T-helper 1 cell treated with Interleukin-12 subunit alpha and Interleukin-12 subunit beta and Interleukin-4 antibody, amounts not matched to agents 30 μg/mL and 1 μg/mL, for 36 hours (primary cell): Measurements from ENCODE around the gene KTN1.

Experiments used
- H3K27ac Mint-ChIP-seq: one replicate; pipeline ENCODE4 v1.8.0; 2021; ENCODE audit warnings: mild to moderate bottlenecking, mixed read lengths
- H3K27me3 Mint-ChIP-seq: one replicate; pipeline ENCODE4 v1.8.0; 2021; ENCODE audit warnings: low read depth, mixed read lengths
- H3K36me3 Mint-ChIP-seq: one replicate; pipeline ENCODE4 v1.8.0; 2021; ENCODE audit warnings: low read depth, mixed read lengths
- H3K4me1 Mint-ChIP-seq: one replicate; pipeline ENCODE4 v1.8.0; 2021; ENCODE audit warnings: low read depth, mixed read lengths
- H3K4me3 Mint-ChIP-seq: one replicate; pipeline ENCODE4 v1.8.0; 2021; ENCODE audit warnings: mild to moderate bottlenecking, moderate library complexity, mixed read lengths
- H3K9me3 Mint-ChIP-seq: one replicate; pipeline ENCODE4 v1.8.0; 2021; ENCODE audit warnings: mixed read lengths

The KTN1 gene

DNA sequence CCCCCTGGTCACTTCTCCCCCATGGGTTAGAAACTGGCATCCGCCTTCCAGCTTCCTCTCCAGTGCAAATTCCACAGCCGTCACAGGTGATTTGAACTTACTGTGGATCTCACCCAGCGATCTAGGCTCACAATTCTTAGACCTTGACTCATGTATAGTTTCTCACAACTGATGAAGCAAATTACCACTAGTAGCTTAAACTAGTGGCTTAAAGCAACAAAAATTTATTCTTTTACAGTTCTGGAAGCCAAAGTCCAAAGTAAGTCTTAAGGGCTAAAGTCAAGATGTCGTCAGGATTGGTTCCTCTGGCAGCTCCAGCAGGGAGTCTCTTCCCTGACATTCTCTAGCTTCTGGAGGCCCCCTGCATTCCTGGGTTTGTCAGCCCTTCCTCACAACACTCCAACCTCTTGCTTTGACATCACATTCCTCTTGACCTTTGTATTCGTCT is 117.4 kb downstream of the KTN1 start:
- no peak overlapping the region for H3K27ac Mint-ChIP-seq
- H3K27me3 Mint-ChIP-seq = no peaks in the 10 kb centered on the region
- no peaks in the 10 kb centered on the region for H3K9me3 Mint-ChIP-seq
- H3K4me1 Mint-ChIP-seq = no peaks in the 10 kb centered on the region
- no peak overlapping the region for H3K4me3 Mint-ChIP-seq
- peaks cover 2% of the 10 kb centered on the region for H3K36me3 Mint-ChIP-seq

- Mint-ChIP-seq H3K36me3 (peaks cover 2% of the 10 kb centered on the region), H3K4me3 (no peak overlapping the region), H3K4me1 (no peaks in the 10 kb centered on the region), H3K27me3 (no peaks in the 10 kb centered on the region), H3K27ac (no peak overlapping the region), H3K9me3 (no peaks in the 10 kb centered on the region)
Measured at GRCh38 chr14:55698051-55698450, 118.0 kb downstream of the KTN1 start.

DNA sequence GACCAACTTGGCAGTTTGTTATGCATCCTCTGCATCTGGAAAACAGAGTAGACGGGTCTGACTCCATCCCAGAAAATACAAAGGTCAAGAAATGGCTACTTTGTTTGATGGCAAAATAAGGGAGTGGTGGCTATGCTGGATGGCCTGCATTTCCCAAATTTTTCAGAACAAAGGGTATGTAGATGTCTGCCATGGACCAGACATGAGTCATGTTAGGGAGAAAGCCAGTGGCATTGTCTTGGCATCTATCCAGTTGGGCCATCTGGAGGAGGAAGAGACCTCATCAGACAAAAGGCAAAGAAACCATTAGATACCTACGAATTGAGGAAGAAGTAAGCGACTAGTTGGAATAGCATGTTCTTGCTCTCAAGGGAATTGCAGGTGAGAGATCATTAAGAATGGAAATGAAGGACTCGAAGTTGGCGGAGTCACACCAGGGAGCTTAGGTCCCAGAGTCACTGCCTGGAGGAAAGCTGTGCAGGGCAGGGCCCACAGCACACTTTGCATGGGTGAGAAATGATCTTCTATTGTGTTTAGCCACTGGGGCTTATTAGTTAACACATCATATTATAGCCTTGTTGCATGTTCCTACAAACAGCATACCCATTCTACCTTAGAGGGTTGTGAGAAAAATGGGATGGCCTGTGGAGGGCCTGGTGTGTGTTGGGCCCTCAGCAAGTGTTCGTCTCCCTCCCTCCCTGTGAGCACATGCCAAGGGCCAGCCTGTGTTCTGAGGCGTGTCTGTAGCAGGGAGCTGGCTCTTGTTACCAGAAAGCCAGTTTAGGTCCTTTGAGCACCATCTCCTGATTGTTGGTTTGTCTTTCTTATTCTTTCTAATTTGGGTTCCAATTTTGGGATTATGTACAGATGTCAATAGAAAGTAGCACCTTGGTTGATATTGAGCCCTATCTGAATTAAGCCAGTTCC is 119.4 kb downstream of the KTN1 start:
- Mint-ChIP-seq H3K27me3 (no peaks in the 10 kb centered on the region), H3K9me3 (no peaks in the 10 kb centered on the region), H3K4me1 (no peaks in the 10 kb centered on the region), H3K4me3 (no peak overlapping the region), H3K27ac (no peak overlapping the region), H3K36me3 (peaks cover 2% of the 10 kb centered on the region)

- H3K4me1 Mint-ChIP-seq = no peaks in the 10 kb centered on the region
- H3K36me3 Mint-ChIP-seq = peaks cover 2% of the 10 kb centered on the region
- no peak overlapping the region for H3K27ac Mint-ChIP-seq
Measured at GRCh38 chr14:55701638-55702037, 121.6 kb downstream of the KTN1 start.

DNA sequence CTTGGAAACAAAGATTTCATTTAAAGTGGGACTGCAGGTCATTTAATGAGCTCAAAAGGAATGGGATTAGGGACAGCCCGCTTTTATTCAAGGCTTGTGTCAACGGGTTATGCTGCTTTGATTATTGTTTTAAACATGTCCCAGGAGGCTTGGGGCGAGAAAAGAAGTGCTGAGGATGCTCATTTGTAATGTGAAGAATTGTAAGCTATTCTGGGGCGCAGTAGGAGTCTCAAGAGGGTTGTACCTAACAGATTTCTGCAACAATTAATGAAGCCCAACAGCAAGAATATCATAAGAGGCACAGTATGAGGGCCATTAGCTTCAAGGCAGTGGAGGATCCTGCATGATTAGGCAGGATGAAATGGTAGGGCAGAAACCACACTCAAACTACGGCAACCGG is 122.5 kb downstream of the KTN1 start:
- Mint-ChIP-seq H3K4me3 (no peak overlapping the region), H3K36me3 (peaks cover 2% of the 10 kb centered on the region), H3K9me3 (no peaks in the 10 kb centered on the region), H3K4me1 (no peaks in the 10 kb centered on the region), H3K27ac (no peak overlapping the region), H3K27me3 (no peaks in the 10 kb centered on the region)

More at GRCh38 chr14:55701638-55702037, 121.6 kb downstream of the KTN1 start:
- H3K27me3 Mint-ChIP-seq = no peaks in the 10 kb centered on the region
- no peak overlapping the region for H3K4me3 Mint-ChIP-seq
- H3K9me3 Mint-ChIP-seq = no peaks in the 10 kb centered on the region

- H3K4me1 Mint-ChIP-seq = no peaks in the 10 kb centered on the region
- no peak overlapping the region for H3K4me3 Mint-ChIP-seq
- no peaks in the 10 kb centered on the region for H3K9me3 Mint-ChIP-seq
- H3K27ac Mint-ChIP-seq = no peak overlapping the region
- H3K36me3 Mint-ChIP-seq = peaks cover 2% of the 10 kb centered on the region
- no peaks in the 10 kb centered on the region for H3K27me3 Mint-ChIP-seq
Measured at GRCh38 chr14:55704654-55705053, 124.6 kb downstream of the KTN1 start.

DNA sequence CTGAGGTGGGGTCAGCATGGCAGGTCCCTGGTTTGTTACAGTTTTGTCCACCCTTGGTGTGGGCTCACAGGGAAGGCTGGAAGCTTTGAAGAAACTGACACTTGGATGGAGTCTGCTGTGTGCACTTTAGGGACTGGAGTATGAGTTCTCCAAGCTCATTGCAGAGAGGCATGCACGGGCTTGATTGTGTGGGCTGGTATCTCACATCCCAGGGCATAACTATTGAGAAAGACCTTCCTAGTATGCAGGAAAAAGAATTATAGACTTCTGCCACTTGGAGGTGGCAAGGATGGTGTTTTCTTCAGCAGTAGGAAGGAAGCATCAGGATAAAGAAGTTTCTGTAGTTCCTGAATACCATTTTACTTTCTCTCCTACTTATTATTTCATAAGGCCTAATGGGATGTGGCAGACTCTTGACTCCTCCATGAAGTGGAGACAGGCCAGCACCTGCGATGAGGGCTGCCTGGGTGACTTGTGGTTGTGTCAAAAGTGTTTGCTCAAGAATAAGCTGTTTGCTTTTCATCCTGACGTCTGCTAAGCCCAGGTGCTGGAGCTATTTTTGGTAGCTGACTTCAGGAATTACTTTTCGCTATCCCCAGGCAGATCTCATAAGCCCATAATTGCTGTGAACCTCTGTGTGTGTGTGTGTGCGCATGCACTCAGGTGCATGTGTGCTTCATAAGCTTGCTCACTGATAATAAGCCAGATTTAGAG is 125.8 kb downstream of the KTN1 start:
- no peaks in the 10 kb centered on the region for H3K27me3 Mint-ChIP-seq
- no peaks in the 10 kb centered on the region for H3K4me1 Mint-ChIP-seq
- H3K4me3 Mint-ChIP-seq = no peak overlapping the region
- H3K9me3 Mint-ChIP-seq = no peaks in the 10 kb centered on the region
- no peaks in the 10 kb centered on the region for H3K36me3 Mint-ChIP-seq
- no peak overlapping the region for H3K27ac Mint-ChIP-seq

- Mint-ChIP-seq H3K4me1 (no peaks in the 10 kb centered on the region), H3K27me3 (no peaks in the 10 kb centered on the region), H3K27ac (no peak overlapping the region), H3K4me3 (no peak overlapping the region), H3K9me3 (no peaks in the 10 kb centered on the region), H3K36me3 (no peaks in the 10 kb centered on the region)
Measured at GRCh38 chr14:55706365-55706684, 126.3 kb downstream of the KTN1 start.

- H3K9me3 Mint-ChIP-seq = no peaks in the 10 kb centered on the region
- no peaks in the 10 kb centered on the region for H3K4me1 Mint-ChIP-seq
- H3K27ac Mint-ChIP-seq = no peak overlapping the region
- H3K4me3 Mint-ChIP-seq = no peak overlapping the region
- no peaks in the 10 kb centered on the region for H3K27me3 Mint-ChIP-seq
- no peaks in the 10 kb centered on the region for H3K36me3 Mint-ChIP-seq
Measured at GRCh38 chr14:55706893-55707292, 126.9 kb downstream of the KTN1 start.

DNA sequence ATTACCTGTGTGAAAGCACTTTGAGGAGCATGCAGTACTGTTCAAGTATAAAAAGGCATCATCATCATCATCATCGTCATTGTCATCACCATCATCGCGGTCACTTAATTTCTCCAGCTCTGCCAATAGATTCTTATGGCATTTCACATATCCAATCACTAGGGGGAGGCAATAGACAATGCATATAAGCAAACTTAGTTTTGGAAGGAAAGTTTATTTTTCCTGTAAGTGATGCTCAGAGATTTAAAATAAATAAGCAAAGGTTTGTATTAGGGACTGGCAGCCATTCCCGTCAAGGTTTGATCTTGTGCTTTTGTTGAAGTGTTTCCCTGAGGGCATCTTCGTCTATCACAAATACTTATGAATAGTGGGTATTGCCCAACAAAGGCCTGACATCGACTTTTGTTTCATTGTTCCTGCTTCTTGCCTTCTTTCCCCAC is 127.4 kb downstream of the KTN1 start:
- Mint-ChIP-seq H3K27me3 (no peaks in the 10 kb centered on the region), H3K4me1 (no peaks in the 10 kb centered on the region), H3K9me3 (no peaks in the 10 kb centered on the region), H3K36me3 (no peaks in the 10 kb centered on the region), H3K4me3 (no peak overlapping the region), H3K27ac (no peak overlapping the region)

GRCh38 chr14:55710506-55711041 is 130.6 kb downstream of the KTN1 start:
- no peaks in the 10 kb centered on the region for H3K27me3 Mint-ChIP-seq
- no peaks in the 10 kb centered on the region for H3K36me3 Mint-ChIP-seq
- H3K4me1 Mint-ChIP-seq = no peaks in the 10 kb centered on the region
- no peak overlapping the region for H3K27ac Mint-ChIP-seq
- H3K4me3 Mint-ChIP-seq = no peak overlapping the region
- no peaks in the 10 kb centered on the region for H3K9me3 Mint-ChIP-seq

DNA sequence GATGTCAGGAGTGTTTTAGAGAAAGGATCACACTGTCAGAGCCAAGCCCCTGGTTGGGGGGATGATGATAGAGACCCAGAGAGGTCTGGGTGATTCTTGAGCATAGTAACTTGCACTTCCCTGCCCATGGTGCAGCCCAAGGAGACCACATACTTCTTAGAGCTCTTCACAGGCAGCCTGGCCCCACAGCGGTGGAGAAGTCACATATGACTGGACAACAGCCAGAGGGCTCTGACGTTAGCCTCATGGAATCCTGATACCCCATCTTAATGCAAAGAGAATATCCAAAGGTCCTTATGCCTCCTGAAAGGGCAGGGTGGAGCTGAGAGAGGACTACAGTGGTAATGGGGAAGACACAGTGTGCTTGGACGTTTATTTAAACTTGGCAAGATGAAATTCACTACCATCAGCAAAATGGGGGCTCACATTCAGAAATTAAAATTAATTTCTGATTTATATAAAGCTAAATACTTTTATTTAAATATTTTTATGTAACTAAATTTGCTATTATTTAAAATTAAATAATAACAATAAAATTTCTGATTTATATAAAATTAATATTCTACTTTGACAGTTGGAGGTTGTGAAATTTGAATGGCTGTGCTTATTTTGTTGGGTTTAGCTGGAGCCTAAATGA is 131.3 kb downstream of the KTN1 start:
- Mint-ChIP-seq H3K4me3 (no peak overlapping the region), H3K4me1 (no peaks in the 10 kb centered on the region), H3K9me3 (no peaks in the 10 kb centered on the region), H3K36me3 (no peaks in the 10 kb centered on the region), H3K27ac (no peak overlapping the region), H3K27me3 (no peaks in the 10 kb centered on the region)

GRCh38 chr14:55712491-55712890 is 132.5 kb downstream of the KTN1 start:
- no peak overlapping the region for H3K4me3 Mint-ChIP-seq
- no peaks in the 10 kb centered on the region for H3K4me1 Mint-ChIP-seq
- no peaks in the 10 kb centered on the region for H3K9me3 Mint-ChIP-seq
- no peak overlapping the region for H3K27ac Mint-ChIP-seq
- no peaks in the 10 kb centered on the region for H3K27me3 Mint-ChIP-seq
- no peaks in the 10 kb centered on the region for H3K36me3 Mint-ChIP-seq

- Mint-ChIP-seq H3K4me3 (no peak overlapping the region), H3K36me3 (no peaks in the 10 kb centered on the region), H3K4me1 (no peaks in the 10 kb centered on the region), H3K27me3 (no peaks in the 10 kb centered on the region), H3K27ac (no peak overlapping the region), H3K9me3 (no peaks in the 10 kb centered on the region)
Measured at GRCh38 chr14:55713486-55713885, 133.5 kb downstream of the KTN1 start.
